ENCODE measurements around the gene STAT4.
A peak's percentile ranks its signal among the peaks of the same experiment; 100 is the strongest.

STAT4 gene

DNA sequence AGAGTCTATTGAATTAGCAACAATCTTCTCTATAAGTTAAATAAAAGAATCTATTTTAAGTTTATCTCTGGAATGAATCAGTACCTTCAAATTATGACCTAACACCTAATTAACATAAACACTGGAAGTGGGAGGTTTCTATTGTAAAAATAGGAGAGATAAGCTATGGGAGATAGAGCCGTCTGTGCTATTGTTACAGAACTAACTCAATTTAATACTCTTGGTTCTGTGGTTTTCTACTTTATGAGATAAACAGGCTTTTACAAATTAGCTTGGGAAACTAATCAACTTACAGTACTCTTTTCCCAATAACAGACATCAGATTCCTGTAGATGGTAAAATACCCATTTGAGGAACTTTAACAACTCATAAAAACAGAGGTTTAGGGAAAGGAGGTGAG is 111.2 kb downstream of the STAT4 start:
- ChIA-PET CTCF (no interaction called here), POLR2A (ENCODE audit: low non-redundant PET) (no interaction called here)
- DNase-seq (ENCODE audit: low spot score) = no peak

DNA sequence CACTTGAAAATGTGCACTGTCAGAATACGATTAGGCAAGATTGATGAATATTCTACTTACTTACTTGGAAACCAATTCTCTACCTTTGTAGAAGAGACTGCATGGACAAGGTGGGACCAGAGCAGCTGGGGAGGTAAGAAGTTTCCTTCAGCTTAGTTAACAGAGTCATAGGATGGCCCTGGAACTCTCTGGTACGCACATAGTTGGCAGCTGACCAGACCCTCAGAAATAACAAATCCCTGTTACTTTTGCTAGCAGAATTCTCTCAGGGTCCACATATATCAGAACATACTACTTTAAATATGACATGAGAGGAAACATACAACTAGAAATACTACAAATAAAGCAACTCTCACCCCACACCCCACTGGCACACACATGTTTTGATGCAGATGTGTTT is 112.1 kb downstream of the STAT4 start:
- no peak overlapping the region for H3K27ac ChIP-seq
- CTCF ChIA-PET = no interaction called here
- no peak for DNase-seq (ENCODE audit: low spot score)
- TF ChIP-seq, protein P1, sequence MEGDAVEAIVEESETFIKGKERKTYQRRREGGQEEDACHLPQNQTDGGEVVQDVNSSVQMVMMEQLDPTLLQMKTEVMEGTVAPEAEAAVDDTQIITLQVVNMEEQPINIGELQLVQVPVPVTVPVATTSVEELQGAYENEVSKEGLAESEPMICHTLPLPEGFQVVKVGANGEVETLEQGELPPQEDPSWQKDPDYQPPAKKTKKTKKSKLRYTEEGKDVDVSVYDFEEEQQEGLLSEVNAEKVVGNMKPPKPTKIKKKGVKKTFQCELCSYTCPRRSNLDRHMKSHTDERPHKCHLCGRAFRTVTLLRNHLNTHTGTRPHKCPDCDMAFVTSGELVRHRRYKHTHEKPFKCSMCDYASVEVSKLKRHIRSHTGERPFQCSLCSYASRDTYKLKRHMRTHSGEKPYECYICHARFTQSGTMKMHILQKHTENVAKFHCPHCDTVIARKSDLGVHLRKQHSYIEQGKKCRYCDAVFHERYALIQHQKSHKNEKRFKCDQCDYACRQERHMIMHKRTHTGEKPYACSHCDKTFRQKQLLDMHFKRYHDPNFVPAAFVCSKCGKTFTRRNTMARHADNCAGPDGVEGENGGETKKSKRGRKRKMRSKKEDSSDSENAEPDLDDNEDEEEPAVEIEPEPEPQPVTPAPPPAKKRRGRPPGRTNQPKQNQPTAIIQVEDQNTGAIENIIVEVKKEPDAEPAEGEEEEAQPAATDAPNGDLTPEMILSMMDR (conservative IDR thresholded peaks at IDR 0.05; ENCODE audit: low read depth) = no peak
- POLR2A ChIA-PET (ENCODE audit: low non-redundant PET) = no interaction called here

More for the DNA sequence above, 111.2 kb downstream of the STAT4 start:
- TF ChIP-seq, protein P1 (conservative IDR thresholded peaks at IDR 0.05; ENCODE audit: low read depth) = no peak
- no peak overlapping the region for H3K27ac ChIP-seq

DNA sequence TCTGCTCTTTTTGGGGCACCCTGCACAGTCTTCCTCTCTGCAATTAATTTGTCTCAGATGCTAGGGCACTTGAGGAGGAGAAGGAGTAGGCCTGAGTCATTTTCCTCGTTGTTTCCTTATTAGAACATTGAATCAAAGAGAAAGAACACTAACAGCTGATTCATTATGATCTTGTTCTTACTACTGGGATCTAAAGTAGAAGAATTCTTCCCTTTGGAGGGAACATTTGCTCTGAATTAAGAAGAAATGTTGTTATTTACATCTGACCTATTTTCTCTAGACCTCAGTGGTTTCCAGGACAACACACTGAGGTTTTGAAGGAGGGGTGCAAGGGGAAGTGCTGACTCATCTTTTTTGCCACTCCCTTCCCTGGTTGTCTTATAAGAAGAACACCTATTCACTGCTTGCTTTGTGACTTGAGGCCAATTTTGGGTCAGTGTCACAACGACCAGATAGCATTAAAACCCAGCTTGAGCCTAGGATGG is 112.5 kb downstream of the STAT4 start:
- no peak overlapping the region for H3K27ac ChIP-seq
- ChIA-PET POLR2A (ENCODE audit: low non-redundant PET) (no interaction called here), CTCF (interaction anchor here (0.8 kb wide), 1 partner anchor 338 kb away, joined by 3 read pairs; no protein-coding TSS in a partner anchor)
- TF ChIP-seq, protein P1 (conservative IDR thresholded peaks at IDR 0.05; ENCODE audit: low read depth) = no peak
- peak; percentile 10 for DNase-seq (ENCODE audit: low spot score)

DNA sequence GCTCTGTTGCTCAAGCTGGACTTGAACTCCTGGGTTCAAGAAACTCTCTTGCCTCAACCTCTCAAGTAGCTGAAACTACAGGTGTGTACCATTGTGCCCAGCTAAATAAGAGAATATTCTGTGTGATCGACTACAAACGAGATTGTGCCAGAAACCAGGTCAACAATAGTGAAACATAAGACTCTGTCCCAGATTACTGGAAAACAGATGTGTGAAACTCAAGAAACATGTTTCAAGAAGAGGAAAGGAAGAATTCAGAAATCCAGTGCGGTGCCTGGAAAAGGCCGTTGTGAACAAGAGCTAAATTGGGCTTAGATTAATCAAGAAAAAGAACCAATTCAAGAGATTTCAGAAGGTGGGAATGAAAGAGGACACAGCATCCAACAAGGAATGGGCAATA is 113.4 kb downstream of the STAT4 start:
- H3K27ac ChIP-seq = no peak overlapping the region

DNA sequence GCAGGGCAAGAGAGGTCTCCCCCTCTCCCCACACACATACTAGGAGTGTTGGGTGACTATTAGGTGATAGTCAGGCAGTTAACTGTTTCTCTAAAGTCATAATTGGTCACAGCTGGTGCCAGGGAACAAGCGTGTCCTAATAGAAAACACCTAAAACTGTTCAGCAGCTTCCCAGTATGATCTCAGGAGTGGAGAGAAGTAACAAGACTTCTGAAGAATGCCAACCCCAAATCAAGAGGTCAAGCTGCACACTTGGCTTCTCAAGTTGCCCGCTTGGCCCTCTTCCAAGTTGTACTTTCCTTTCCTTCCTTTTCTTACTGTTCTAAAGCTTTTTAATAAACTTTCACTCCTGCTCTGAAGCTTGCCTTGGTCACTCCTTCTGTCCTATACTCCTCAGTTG is 114.4 kb downstream of the STAT4 start:
- DNase-seq (ENCODE audit: low spot score) = no peak
- TF ChIP-seq, protein P1 (conservative IDR thresholded peaks at IDR 0.05; ENCODE audit: low read depth) = no peak
- H3K27ac ChIP-seq = no peak overlapping the region
- CTCF ChIA-PET = no interaction called here
- POLR2A ChIA-PET (ENCODE audit: low non-redundant PET) = no interaction called here

More for the DNA sequence above, 113.4 kb downstream of the STAT4 start:
- DNase-seq (ENCODE audit: low spot score) = no peak
- TF ChIP-seq, protein P1 (conservative IDR thresholded peaks at IDR 0.05; ENCODE audit: low read depth) = no peak
- POLR2A ChIA-PET (ENCODE audit: low non-redundant PET) = no interaction called here
- CTCF ChIA-PET = no interaction called here

DNA sequence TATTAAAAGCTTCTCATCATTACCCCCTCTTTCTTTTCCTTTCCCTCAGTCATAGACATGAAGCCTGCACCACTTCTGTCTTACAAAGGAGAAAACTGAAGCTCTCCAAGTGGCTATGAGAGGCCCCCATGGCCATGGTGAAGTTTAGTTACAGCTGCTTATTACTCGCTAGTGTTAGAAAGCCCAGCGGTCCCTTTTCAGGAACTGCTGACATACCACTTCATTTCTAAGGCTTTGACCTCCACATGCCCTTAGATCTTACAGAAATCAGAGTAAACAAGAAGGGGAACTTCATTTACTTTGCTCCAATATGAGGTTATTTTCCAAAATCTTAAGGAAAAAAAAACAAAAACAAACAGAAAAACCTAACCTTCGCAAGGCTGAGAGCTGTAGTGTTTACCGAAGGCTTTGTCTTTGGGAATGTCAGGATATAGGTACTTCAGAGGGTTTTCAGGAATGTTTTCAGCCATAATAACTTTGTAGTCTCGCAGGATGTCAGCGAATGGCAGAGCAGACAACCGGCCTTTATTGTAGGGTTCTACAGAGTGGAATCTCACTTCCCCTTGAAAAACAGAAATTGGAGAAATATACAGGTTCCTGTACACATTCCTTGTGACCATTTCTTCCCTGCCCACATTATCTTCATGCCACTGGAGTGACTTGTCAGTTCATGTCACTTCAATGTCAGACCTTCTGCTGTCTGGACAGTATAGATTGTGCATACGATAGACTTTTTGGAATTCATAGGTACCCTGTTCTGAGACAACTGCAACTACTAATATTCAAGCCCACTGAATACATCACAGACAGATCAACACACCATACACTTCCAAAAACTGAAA is 118.0 kb downstream of the STAT4 start:
- no peak overlapping the region for H3K27ac ChIP-seq
- no peak for DNase-seq (ENCODE audit: low spot score)
- TF ChIP-seq, protein P1 (conservative IDR thresholded peaks at IDR 0.05; ENCODE audit: low read depth) = no peak
- CTCF ChIA-PET = no interaction called here
- POLR2A ChIA-PET (ENCODE audit: low non-redundant PET) = no interaction called here
